GM19455 (cell line): ENCODE results near the gene PREX1.

Source experiments
- ATAC-seq: cut with Tn5 transposase; IDR thresholded peaks from one replicate; pipeline ENCODE4 v1.9.1; 2021; ENCODE audit not compliant: unreplicated experiment

The PREX1 gene

GRCh38 chr20:48685300-48685699 is 142.5 kb downstream of the PREX1 start:
- ATAC-seq: no peak

- no peak for ATAC-seq
Observed at GRCh38 chr20:48684501-48685041, 143.2 kb downstream of the PREX1 start.

GRCh38 chr20:48683467-48684175 is 144.2 kb downstream of the PREX1 start:
- no peak for ATAC-seq

- ATAC-seq: no peak
Observed at GRCh38 chr20:48682529-48683363, 145.1 kb downstream of the PREX1 start.

- no peak for ATAC-seq
Observed at GRCh38 chr20:48681873-48682426, 145.8 kb downstream of the PREX1 start.

- ATAC-seq: no peak
Observed at GRCh38 chr20:48681201-48681872, 146.5 kb downstream of the PREX1 start.

GRCh38 chr20:48680650-48681049 is 147.1 kb downstream of the PREX1 start:
- no peak for ATAC-seq

GRCh38 chr20:48679599-48679998 is 148.2 kb downstream of the PREX1 start:
- no peak for ATAC-seq

- ATAC-seq: no peak
Observed at GRCh38 chr20:48679011-48679410, 148.8 kb downstream of the PREX1 start.

- ATAC-seq: no peak
Observed at GRCh38 chr20:48678421-48678820, 149.4 kb downstream of the PREX1 start.

- no peak for ATAC-seq
Observed at GRCh38 chr20:48676795-48677460, 150.9 kb downstream of the PREX1 start.

GRCh38 chr20:48676125-48676524 is 151.7 kb downstream of the PREX1 start:
- ATAC-seq: no peak

- ATAC-seq: no peak
Observed at GRCh38 chr20:48674461-48674860, 153.3 kb downstream of the PREX1 start.

- ATAC-seq: no peak
Observed at GRCh38 chr20:48673507-48673906, 154.3 kb downstream of the PREX1 start.

GRCh38 chr20:48672324-48672723 is 155.5 kb downstream of the PREX1 start:
- ATAC-seq: no peak

GRCh38 chr20:48671141-48671540 is 156.7 kb downstream of the PREX1 start:
- no peak for ATAC-seq

- no peak for ATAC-seq
Observed at GRCh38 chr20:48669946-48670605, 157.7 kb downstream of the PREX1 start.

GRCh38 chr20:48668451-48668946 is 159.3 kb downstream of the PREX1 start:
- no peak for ATAC-seq

GRCh38 chr20:48667889-48668413 is 159.8 kb downstream of the PREX1 start:
- ATAC-seq: no peak

GRCh38 chr20:48667481-48667880 is 160.3 kb downstream of the PREX1 start:
- ATAC-seq: no peak
